A673 (cell line): ENCODE data around the gene ATOH8.

ENCODE experiments used
- CTCF ChIP-seq: fragments of 300-800, 200-600 bp; sonication (generic); conservative IDR thresholded peaks from 2 replicates; pipeline ENCODE4 v1.5.1; 2017; ENCODE audit warnings: low read depth, mild to moderate bottlenecking, antibody characterized with exemption, low read length, moderate library complexity, mixed read lengths
- EZH2 ChIP-seq: fragments of 200-600 bp; sonication (generic); IDR thresholded peaks from 2 replicates; pipeline ENCODE4 v1.6.1; 2017; ENCODE audit warnings: borderline replicate concordance, low read depth, mild to moderate bottlenecking, mixed read lengths, antibody characterized with exemption, low read length; ENCODE audit not compliant: poor library complexity, severe bottlenecking

GRCh38 chr2:85741833-85742455 is 11.8 kb upstream of the ATOH8 start:
- TF ChIP-seq CTCF (no peak), EZH2 (no peak)
